Astrocyte of the spinal cord (primary cell): Measurements from ENCODE around the gene BBX.

Experiments
- DNase-seq: peaks from one replicate; pipeline ENCODE4 v3.0.0; 2011; ENCODE audit warnings: low read depth, low spot score
- H3K4me3 ChIP-seq: 2 replicates; pipeline ENCODE4 v1.5.1; 2011; ENCODE audit warnings: low read depth, mild to moderate bottlenecking, low read length, moderate library complexity
- CTCF ChIP-seq: IDR thresholded peaks from 2 replicates; pipeline ENCODE4 v1.5.1; 2012; ENCODE audit warnings: low read depth, mild to moderate bottlenecking, low read length, inconsistent platforms
- in situ Hi-C: cut with HindIII; loops from 2 replicates; pipeline ENCODE4 v1.10.0; 2017; ENCODE audit warnings: low sequenced_read_pairs

BBX gene

GRCh38 chr3:107816107-107816506, 293.3 kb downstream of the BBX start:
- in situ Hi-C loops: no loop called here
- no peak overlapping the region for H3K4me3 ChIP-seq
- TF ChIP-seq CTCF: no peak
- DNase-seq: no peak

DNA sequence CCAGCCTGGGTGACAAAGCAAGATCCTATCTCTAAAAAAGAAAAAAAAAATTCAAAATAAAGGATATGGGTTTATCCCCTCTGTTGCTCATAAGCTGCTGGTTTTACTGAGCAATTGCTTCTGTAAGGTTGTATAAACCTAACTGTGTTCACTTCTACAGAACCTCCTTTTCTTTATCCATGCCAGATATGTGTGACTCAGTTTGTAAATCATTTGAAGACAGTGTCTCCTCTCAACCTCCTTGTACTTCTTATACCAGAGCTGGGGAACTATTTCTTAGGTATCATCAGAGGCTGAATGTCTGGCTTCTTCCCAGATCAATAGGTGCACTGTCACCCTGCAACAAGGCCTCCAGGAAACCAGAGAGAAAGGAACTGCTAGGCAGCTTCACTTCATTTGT, 294.3 kb downstream of the BBX start:
- H3K4me3 ChIP-seq: no peak overlapping the region
- no peak for DNase-seq
- TF ChIP-seq CTCF: no peak
- in situ Hi-C loops: no loop called here

GRCh38 chr3:107818025-107818424, 295.3 kb downstream of the BBX start:
- TF ChIP-seq CTCF: no peak
- H3K4me3 ChIP-seq: no peak overlapping the region
- no peak for DNase-seq
- in situ Hi-C loops: no loop called here

- in situ Hi-C loops: no loop called here
- TF ChIP-seq CTCF: no peak
- no peak overlapping the region for H3K4me3 ChIP-seq
- no peak for DNase-seq
Measured at GRCh38 chr3:107819656-107820055, 296.9 kb downstream of the BBX start.

DNA sequence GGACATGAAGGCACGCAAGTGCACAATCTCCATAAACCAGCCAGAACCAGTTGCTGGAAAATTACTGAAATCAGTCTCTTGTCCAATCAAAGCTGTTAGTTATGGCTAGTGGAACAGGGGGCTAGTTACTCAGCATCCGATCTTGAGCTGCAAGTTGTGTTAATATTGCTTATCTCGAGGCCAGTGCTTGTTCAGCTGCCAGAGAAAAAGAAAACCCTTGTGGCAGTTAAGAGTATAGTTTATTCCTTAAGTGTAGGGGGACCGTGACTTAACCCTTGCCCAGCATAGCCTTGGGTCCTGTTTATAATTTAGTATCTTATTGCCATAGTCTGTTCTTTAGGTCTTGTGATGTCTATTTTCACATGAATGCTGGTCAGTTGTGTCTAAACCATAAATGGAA, 299.5 kb downstream of the BBX start:
- in situ Hi-C loops: no loop called here
- DNase-seq: no peak
- no peak overlapping the region for H3K4me3 ChIP-seq
- no peak for TF ChIP-seq CTCF

- H3K4me3 ChIP-seq: no peak overlapping the region
- no peak for DNase-seq
- in situ Hi-C loops: no loop called here
- no peak for TF ChIP-seq CTCF
Measured at GRCh38 chr3:107824822-107825371, 302.1 kb downstream of the BBX start.

DNA sequence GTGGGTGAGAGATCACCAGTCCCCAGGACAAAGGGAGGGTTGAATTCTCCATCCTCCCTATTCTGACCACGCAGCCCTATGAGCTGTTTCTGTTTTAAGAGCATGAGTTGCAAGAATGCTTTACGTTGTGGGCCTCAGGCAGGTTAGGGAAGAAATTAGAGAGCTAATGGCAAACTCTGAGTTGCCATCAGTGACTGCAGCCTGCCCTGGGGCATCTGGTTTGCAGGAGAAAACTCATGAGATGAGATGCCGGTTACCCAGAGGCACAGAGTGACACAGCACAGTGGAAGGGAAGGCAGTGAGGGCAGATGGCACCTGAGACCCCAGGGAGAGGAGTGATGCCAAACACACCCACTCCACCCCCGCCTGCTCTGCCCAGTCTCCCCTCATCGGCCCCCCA, 302.8 kb downstream of the BBX start:
- in situ Hi-C loops: no loop called here
- no peak for DNase-seq
- no peak for TF ChIP-seq CTCF
- no peak overlapping the region for H3K4me3 ChIP-seq
